HG03521 (cell line): ENCODE measurements around the gene MTHFD1.
"Not testable (repeated sequence)": the region's sequence is repeated elsewhere in the genome, so short reads cannot be mapped to it uniquely, and the experiment has no call there.

ENCODE experiments used
- ATAC-seq: cut with Tn5 transposase; IDR thresholded peaks from one replicate; pipeline ENCODE4 v1.9.1; 2021; ENCODE audit warnings: mild to moderate bottlenecking, moderate library complexity; ENCODE audit not compliant: unreplicated experiment

Gene MTHFD1

GRCh38 chr14:64387782-64388532 is at the start of gene MTHFD1:
Gene MTHFD1, plus strand, starts transcription at chr14:64388353. Its CDS starts 75 bp downstream, at chr14:64388428.
- peak; percentile 75 for ATAC-seq

- ATAC-seq: peak; percentile 83
Observed at GRCh38 chr14:64338616-64339316, 49.4 kb upstream of the MTHFD1 start.

GRCh38 chr14:64340560-64341196 is 47.5 kb upstream of the MTHFD1 start:
- no peak for ATAC-seq

GRCh38 chr14:64347748-64348147 is 40.4 kb upstream of the MTHFD1 start:
- ATAC-seq: no peak

GRCh38 chr14:64349741-64350490 is 38.2 kb upstream of the MTHFD1 start:
- no peak for ATAC-seq

- ATAC-seq: no peak
Observed at GRCh38 chr14:64363265-64363846, 24.8 kb upstream of the MTHFD1 start.

GRCh38 chr14:64364907-64365306 is 23.2 kb upstream of the MTHFD1 start:
- no peak for ATAC-seq

GRCh38 chr14:64365358-64365889 is 22.7 kb upstream of the MTHFD1 start:
- ATAC-seq: not testable (repeated sequence)

- ATAC-seq: no peak
Observed at GRCh38 chr14:64369201-64369600, 19.0 kb upstream of the MTHFD1 start.

GRCh38 chr14:64387232-64387781 is 846 bp upstream of the MTHFD1 start:
- ATAC-seq: peak; percentile 5

GRCh38 chr14:64388533-64389285 is 556 bp downstream of the MTHFD1 start:
- ATAC-seq: peak; percentile 3

- ATAC-seq: no peak
Observed at GRCh38 chr14:64391113-64391725, 3.1 kb downstream of the MTHFD1 start.

GRCh38 chr14:64391986-64392385 is 3.8 kb downstream of the MTHFD1 start:
- no peak for ATAC-seq

GRCh38 chr14:64393189-64393726 is 5.1 kb downstream of the MTHFD1 start:
- ATAC-seq: not testable (repeated sequence)

- ATAC-seq: no peak
Observed at GRCh38 chr14:64394423-64394822, 6.3 kb downstream of the MTHFD1 start.

- no peak for ATAC-seq
Observed at GRCh38 chr14:64394977-64395633, 7.0 kb downstream of the MTHFD1 start.

GRCh38 chr14:64400829-64401459 is 12.8 kb downstream of the MTHFD1 start:
- ATAC-seq: no peak

- no peak for ATAC-seq
Observed at GRCh38 chr14:64401949-64402348, 13.8 kb downstream of the MTHFD1 start.
